B cell (primary cell): ENCODE data around the gene NTHL1. TPM values are rescaled to one million over a fixed set of nuclear protein-coding genes. Genes with fewer than 3 reads are reported as not detected.

ENCODE experiments used
- ATAC-seq: fragments of 200-7000 bp; cut with Tn5 transposase; one replicate; pipeline ENCODE4 v1.10.0; 2021; ENCODE audit warnings: low read depth, mild to moderate bottlenecking, moderate number of reproducible peaks, moderate library complexity
- CTCF ChIA-PET: fragments of 350-600 bp; sonication (Branson Sonifier 250); formaldehyde crosslinking; loops from one replicate; lab custom pipeline; 2021; ENCODE audit warnings: antibody characterized with exemption, inconsistent platforms; lab: Charles Lee
- POLR2A ChIA-PET: fragments of 350-600 bp; sonication (Branson Sonifier 250); formaldehyde crosslinking; loops from one replicate; lab custom pipeline; 2021; ENCODE audit warnings: antibody characterized with exemption; lab: Charles Lee
- DNase-seq: peaks from one replicate; pipeline ENCODE4 v3.0.0; 2013
- H2AFZ ChIP-seq: 2 replicates; pipeline ENCODE4 v1.6.1; 2012; ENCODE audit warnings: mild to moderate bottlenecking, low read depth, low read length; ENCODE audit not compliant: insufficient read depth, poor library complexity, severe bottlenecking
- H3K27ac ChIP-seq, 2 donors: 1 replicate in 1 of 2; 2 replicates in 1 of 2; pipeline ENCODE4 v1.5.1; 2012 to 2013; ENCODE audit warnings: low read length in 2 of 2, mild to moderate bottlenecking in 2 of 2, moderate library complexity in 1 of 2
- H3K27me3 ChIP-seq, 4 experiments: fragments of 200-600 bp in 1 of 4; sonication (generic) in 1 of 4; replicated peaks in 1 of 4; 1 replicate in 2 of 4; 2 replicates in 2 of 4; pipeline versions ENCODE4 v1.6.1 to v1.7.0; 2013 to 2016; ENCODE audit warnings: low read length in 3 of 4, mild to moderate bottlenecking in 2 of 4, mixed read lengths in 1 of 4, moderate library complexity in 1 of 4; ENCODE audit not compliant: insufficient read depth in 4 of 4, control insufficient read depth in 3 of 4; ENCODE audit errors: control extremely low read depth in 1 of 4
- H3K36me3 ChIP-seq, 2 experiments: replicated peaks in 1 of 2; 1 replicate in 1 of 2; 2 replicates in 1 of 2; pipeline versions ENCODE4 v1.6.1 to v1.7.1; 2013; ENCODE audit warnings: low read length in 1 of 2; ENCODE audit not compliant: insufficient read depth in 2 of 2, control insufficient read depth in 1 of 2; ENCODE audit errors: control extremely low read depth in 1 of 2, extremely low read depth in 1 of 2
- H3K4me1 ChIP-seq, 2 donors: fragments of 200-600 bp in 1 of 2; sonication (generic) in 1 of 2; 1 replicate in 1 of 2; 2 replicates in 1 of 2; pipeline versions ENCODE4 v1.5.1 to v1.6.1; 2013 to 2017; ENCODE audit warnings: low read length in 2 of 2; ENCODE audit not compliant: control insufficient read depth in 2 of 2, insufficient read depth in 2 of 2
- H3K4me2 ChIP-seq: replicated peaks from 2 replicates; pipeline ENCODE3; 2012; ENCODE audit warnings: mild to moderate bottlenecking, low read depth, low read length; ENCODE audit not compliant: poor library complexity, severe bottlenecking
- H3K4me3 ChIP-seq, 5 experiments: fragments of 200-600 bp in 1 of 5; sonication (generic) in 1 of 5; 1 replicate in 3 of 5; 2 replicates in 2 of 5; pipeline versions ENCODE4 v1.5.1 to v1.7.0; 2011 to 2016; ENCODE audit warnings: low read length in 4 of 5, mild to moderate bottlenecking in 4 of 5, low read depth in 2 of 5, control low read depth in 1 of 5, moderate library complexity in 1 of 5; ENCODE audit not compliant: insufficient read depth in 1 of 5; ENCODE audit errors: control extremely low read depth in 1 of 5, extremely low read depth in 1 of 5
- H3K79me2 ChIP-seq: fragments of 200-600 bp; sonication (generic); one replicate; pipeline ENCODE4 v1.6.0; 2016; ENCODE audit warnings: low read length; ENCODE audit not compliant: control insufficient read depth, insufficient read depth
- H3K9ac ChIP-seq: fragments of 200-600 bp; sonication (generic); 2 replicates; pipeline ENCODE4 v1.6.1; 2017; ENCODE audit warnings: mild to moderate bottlenecking, low read length, moderate library complexity
- H3K9me3 ChIP-seq, 3 donors: one replicate each; pipeline versions ENCODE4 v1.6.1 to v1.7.1; 2013; ENCODE audit warnings: low read length in 2 of 3; ENCODE audit not compliant: control insufficient read depth in 2 of 3, insufficient read depth in 1 of 3; ENCODE audit errors: control extremely low read depth in 1 of 3
- H4K20me1 ChIP-seq: 2 replicates; pipeline ENCODE4 v1.6.0; 2012; ENCODE audit warnings: mild to moderate bottlenecking, low read length; ENCODE audit not compliant: insufficient read depth, control insufficient read depth, poor library complexity, severe bottlenecking
- H3K27ac Mint-ChIP-seq: one replicate; pipeline ENCODE4 v1.8.0; 2021; ENCODE audit warnings: mixed read lengths
- H3K27me3 Mint-ChIP-seq: one replicate; pipeline ENCODE4 v1.8.0; 2021; ENCODE audit warnings: mixed read lengths
- H3K4me1 Mint-ChIP-seq: one replicate; pipeline ENCODE4 v1.8.0; 2021; ENCODE audit warnings: mixed read lengths
- H3K4me3 Mint-ChIP-seq: one replicate; pipeline ENCODE4 v1.8.0; 2021; ENCODE audit warnings: mixed read lengths
- H3K9me3 Mint-ChIP-seq: one replicate; pipeline ENCODE4 v1.8.0; 2022; ENCODE audit warnings: mixed read lengths; ENCODE audit not compliant: insufficient read depth
- CTCF ChIP-seq: fragments of 200-600 bp; IDR thresholded peaks from one replicate; pipeline ENCODE4 v1.8.0; 2022; ENCODE audit warnings: antibody characterized with exemption, mild to moderate bottlenecking
- EZH2 ChIP-seq: IDR thresholded peaks from 2 replicates; pipeline ENCODE4 v1.6.1; 2012; ENCODE audit warnings: borderline replicate concordance, low read depth, mild to moderate bottlenecking, moderate library complexity, low read length; ENCODE audit not compliant: insufficient read depth, poor library complexity, severe bottlenecking
- WGBS: methylation state at CpG from one replicate; pipeline ENCODE4 v1.1.5; 2013; ENCODE audit warnings: missing lambda C conversion rate; ENCODE audit not compliant: insufficient coverage; 5-methylcytosine and 5-hydroxymethylcytosine counted together
- intact Hi-C: fragments of 100-400 bp; cut with micrococcal nuclease; formaldehyde crosslinking; loops from one replicate; pipeline ENCODE4 v1.10.0; 2022
- polyA plus RNA-seq: library from polyadenylated mRNA; depleted of rRNA; stranded (reverse); fragments of >200 nt; gene quantifications from 2 replicates; pipeline ENCODE4 v1.2.3, GENCODE V29; 2012
- total RNA-seq, 2 donors: library from RNA; stranded (reverse); fragments of 120-200 nt in 1 of 2; gene quantifications; 1 replicate in 1 of 2; 2 replicates in 1 of 2; pipeline versions ENCODE4 v1.2.3 to v1.2.4, GENCODE V29; 2013 to 2022

Gene NTHL1
- total and polyA plus RNA-seq, 2 donors (not counting 1 experiment from before 2014, with no cell fraction given), result 17.5 to 27.6 TPM

GRCh38 chr16:2056077-2056476, 8.4 kb upstream of the NTHL1 start:
- no peak for TF ChIP-seq CTCF
- TF ChIP-seq EZH2, result no peak
- DNase-seq (no peak), ATAC-seq (no peak)
- H3K9me3 Mint-ChIP-seq, result no peaks in the 10 kb centered on the region
- no peaks in the 10 kb centered on the region for H3K27me3 Mint-ChIP-seq
- Histone ChIP-seq H2AFZ (no peak overlapping the region), H3K4me3 (no peak overlapping the region), H3K27me3 (no peaks in the 10 kb centered on the region), H3K79me2 (peaks cover 9% of the 10 kb centered on the region), H3K36me3 (peaks cover 0 to 51% of the 10 kb centered on the region in 2 experiments), H3K27ac (no peak overlapping the region), H3K4me1 (no peaks in the 10 kb centered on the region), H4K20me1 (no peaks in the 10 kb centered on the region), H3K9me3 (no peaks in the 10 kb centered on the region), H3K9ac (no peak overlapping the region), H3K4me2 (no peak overlapping the region)
- no peak overlapping the region for H3K4me3 Mint-ChIP-seq
- POLR2A ChIA-PET, result no interaction called here
- H3K4me1 Mint-ChIP-seq, result no peaks in the 10 kb centered on the region
- H3K27ac Mint-ChIP-seq, result no peak overlapping the region
- 87% methylated on average over 14 of the region's 15 CpGs for WGBS
- intact Hi-C loops, result no loop called here
- CTCF ChIA-PET, result interaction anchor here (1.0 to 1.8 kb wide), 3 partner anchors 8 to 84 kb away, joined by 3 to 8 read pairs (median 4); partner anchors contain the start of genes NTHL1 and TSC2

GRCh38 chr16:2054543-2055245, 7.1 kb upstream of the NTHL1 start:
- Mint-ChIP-seq H3K27ac (no peak overlapping the region), H3K4me1 (no peaks in the 10 kb centered on the region), H3K27me3 (no peaks in the 10 kb centered on the region), H3K4me3 (no peak overlapping the region), H3K9me3 (no peaks in the 10 kb centered on the region)
- CTCF ChIA-PET, result no interaction called here
- POLR2A ChIA-PET, result no interaction called here
- 91% methylated on average over 24 of the region's 29 CpGs for WGBS
- Histone ChIP-seq H3K4me1 (no peaks in the 10 kb centered on the region), H2AFZ (no peak overlapping the region), H3K27ac (no peak overlapping the region), H3K9ac (no peak overlapping the region), H3K27me3 (no peaks in the 10 kb centered on the region), H4K20me1 (no peaks in the 10 kb centered on the region), H3K36me3 (peaks cover 0 to 54% of the 10 kb centered on the region in 2 experiments), H3K4me2 (no peak overlapping the region), H3K79me2 (peaks cover 22% of the 10 kb centered on the region), H3K4me3 (no peak overlapping the region), H3K9me3 (no peaks in the 10 kb centered on the region)
- DNase-seq (no peak), ATAC-seq (no peak)
- TF ChIP-seq CTCF (no peak), EZH2 (no peak)
- intact Hi-C loops, result no loop called here
